GM18909 (cell line): Measurements from ENCODE around the gene LURAP1L.

Source experiments
- ATAC-seq: cut with Tn5 transposase; IDR thresholded peaks from one replicate; pipeline ENCODE4 v1.9.1; 2021; ENCODE audit warnings: mild to moderate bottlenecking; ENCODE audit not compliant: unreplicated experiment, poor library complexity

The LURAP1L gene

DNA sequence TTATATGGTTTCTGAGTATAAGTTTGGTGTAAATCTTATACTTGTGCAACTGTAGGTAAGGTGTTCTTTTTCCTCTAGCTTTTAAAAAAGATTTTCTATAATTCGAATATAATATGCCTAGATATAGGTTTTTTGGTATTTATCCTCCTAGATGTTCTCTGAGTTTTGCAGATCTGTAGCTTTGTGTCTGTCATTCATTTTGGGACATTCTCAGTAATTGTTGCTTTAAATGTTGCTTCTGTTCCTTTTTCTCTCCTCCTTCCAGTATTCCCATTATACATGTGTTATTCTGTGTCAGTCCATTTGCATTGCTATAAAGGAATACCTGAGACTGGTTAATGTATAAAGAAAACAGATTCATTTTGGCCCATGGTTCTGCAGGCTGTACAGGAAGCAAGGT, 33.7 kb downstream of the LURAP1L start:
- no peak for ATAC-seq

DNA sequence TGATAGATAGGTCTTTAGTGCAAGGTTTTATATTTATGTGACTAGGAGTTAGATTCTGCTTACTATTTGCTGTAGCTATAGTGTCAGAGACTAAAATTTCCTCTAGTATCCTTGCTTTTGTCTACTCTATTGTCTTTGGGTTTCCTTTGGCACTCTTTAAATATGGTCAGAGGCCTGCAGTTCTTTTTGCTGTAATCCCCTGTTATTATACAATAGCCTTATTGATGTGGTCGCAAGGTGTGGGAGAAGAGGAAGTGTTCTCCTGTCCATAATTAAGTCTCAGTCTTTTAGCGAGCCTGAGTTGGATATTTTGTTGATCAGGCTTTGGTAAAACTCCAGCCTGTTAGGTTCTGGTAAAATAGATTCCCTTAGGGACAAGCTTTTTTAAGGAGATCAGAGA, 34.9 kb downstream of the LURAP1L start:
- ATAC-seq, result no peak

DNA sequence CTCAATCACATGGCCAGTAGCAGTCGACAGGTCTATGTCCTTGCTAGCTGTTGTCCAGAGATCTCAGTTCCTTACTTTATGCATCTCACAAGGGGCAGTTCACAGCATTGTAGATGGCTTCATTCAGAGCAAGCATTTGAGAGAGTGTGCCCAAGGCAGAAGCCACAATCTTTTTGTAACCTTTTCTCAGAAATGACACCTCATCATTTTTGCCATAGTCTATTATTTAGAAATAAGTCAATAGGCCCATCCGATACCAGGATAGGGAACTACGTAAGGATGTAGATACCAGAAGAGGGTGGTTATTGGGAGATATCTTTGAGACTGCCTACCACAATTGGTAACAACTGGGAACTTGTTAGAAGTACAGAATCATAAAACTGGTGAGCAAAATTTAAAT, 37.1 kb downstream of the LURAP1L start:
- ATAC-seq, result no peak

DNA sequence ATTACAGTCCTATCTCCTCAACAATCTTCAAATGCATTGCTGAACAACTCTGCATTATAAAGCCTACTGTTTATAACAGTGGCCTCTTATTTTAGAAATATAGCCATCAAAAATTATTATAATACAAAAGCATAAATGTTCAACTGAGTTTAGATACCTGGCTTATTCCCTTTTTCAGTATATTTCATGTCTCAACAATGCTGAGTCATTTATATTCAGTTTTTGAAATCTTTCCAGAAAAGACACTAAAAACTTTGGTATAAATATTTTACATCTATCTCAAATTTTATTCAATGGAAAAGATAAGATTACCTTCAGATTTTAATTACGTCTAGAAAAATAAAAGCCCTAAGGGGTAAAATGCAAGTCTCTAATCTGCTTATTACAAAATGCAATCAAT, 37.9 kb downstream of the LURAP1L start:
- ATAC-seq, result no peak

DNA sequence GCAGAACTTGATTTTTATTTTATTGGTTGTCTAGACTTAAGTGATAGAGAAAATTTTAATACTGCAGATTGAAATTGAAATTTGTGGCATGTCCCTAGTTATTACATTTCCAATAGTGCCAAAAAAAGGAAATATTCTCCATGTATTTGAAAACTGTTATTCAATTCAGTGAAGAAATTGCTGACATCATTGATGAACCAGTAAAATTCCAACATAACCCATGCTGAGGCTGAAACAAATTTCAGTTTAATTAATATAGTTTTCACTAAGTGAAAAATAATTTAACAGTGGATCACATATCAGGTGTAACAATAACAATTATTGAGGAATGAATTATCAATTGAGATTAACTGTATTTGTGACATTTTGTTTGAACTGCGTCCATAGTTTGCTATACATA, 38.7 kb downstream of the LURAP1L start:
- ATAC-seq, result no peak

DNA sequence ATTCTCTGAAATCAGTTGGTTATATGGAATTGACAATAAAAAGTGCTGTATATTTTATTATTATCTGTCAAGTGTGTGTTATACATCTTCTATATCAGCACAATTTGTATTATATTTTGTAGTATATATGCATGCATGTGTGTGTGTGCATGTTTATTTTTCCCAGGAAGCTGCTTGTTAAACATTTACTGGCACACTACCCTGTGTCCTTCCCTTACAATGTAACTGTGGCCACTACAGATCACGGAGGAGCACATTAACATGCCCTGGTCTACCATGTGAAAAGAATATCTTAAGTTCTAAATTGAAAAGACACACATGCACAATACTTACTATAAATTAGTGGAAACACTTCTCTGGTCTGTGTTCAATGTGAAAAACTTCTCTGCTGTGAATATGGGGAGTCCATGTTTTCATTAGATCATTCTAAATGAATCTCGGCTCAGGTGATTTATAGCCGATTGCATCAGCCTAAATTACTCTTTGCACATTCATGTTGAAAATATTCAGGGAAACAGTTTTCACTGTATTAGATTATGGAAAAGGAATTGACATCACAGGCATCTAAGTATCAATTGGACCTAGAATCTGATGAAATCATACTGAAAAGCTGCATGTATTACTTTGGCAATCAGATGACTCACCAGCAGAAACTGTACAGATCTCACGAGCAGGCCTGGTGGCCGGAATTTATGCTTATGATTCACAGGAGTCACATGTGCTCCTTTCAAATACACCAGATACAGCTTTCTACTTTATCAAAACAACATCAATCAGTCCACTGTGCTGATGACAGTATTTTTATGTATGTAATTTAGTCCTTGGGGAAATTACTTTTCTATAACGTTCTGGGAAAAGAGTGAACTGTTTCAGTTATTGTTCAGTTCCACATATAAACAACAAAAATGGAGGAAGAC, 39.4 kb downstream of the LURAP1L start:
- peak; percentile 62 for ATAC-seq

DNA sequence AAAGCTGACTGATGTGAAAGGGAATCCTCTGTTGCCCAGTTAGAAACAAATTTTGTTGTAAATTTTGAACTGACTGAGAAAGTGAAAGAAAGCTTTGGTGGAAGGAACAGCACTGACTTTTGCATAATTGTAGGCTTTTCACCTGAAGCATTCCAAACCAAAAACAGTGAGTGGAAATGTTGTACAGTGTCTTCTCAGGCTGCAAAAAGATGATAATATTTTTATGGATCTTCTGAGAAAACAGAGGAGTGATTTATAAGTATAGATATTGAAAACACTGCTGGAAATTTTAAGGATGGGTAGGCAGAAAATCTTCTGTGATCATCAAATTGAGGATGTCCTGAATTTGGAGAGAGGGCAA, 40.0 kb downstream of the LURAP1L start:
- ATAC-seq, result peak; percentile 18

DNA sequence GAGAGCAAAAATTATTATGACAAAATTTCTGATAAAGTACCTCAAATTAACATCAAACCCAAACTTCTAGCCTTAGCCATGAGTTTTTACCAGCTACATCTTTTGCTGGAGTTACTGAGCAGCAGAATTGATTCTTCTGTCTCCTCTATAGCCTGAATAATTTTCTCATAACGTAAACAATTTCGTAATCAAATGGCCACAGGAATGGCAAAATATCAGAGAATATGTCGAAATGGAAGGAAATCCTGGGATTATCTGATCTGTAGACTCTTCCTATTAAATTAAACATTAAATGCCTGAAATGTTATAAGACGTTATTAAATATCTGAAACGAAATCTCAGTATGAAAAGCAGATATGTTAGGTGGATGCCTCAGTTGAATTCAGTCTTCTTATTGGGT, 41.1 kb downstream of the LURAP1L start:
- no peak for ATAC-seq

DNA sequence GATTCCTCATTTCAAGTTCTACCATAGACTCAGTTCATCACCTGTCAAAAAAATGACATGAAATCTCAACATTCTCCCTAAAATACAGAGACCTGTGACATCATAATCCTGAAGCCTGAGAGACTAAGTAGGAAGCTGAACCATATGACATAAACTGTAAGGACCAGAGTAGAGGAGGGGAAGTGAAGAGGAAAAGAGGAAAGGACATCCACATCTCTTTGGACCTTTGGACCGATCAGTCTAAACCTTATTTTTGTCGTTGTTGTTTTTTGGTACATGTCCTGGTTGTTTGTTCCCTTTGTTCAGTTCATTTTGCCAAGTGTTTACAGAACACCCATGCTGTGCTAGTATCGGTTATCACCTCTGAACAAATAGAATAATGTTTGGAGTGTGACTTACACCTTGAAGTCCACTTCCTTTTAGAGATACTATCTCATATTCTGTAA, 41.9 kb downstream of the LURAP1L start:
- ATAC-seq, result no peak

DNA sequence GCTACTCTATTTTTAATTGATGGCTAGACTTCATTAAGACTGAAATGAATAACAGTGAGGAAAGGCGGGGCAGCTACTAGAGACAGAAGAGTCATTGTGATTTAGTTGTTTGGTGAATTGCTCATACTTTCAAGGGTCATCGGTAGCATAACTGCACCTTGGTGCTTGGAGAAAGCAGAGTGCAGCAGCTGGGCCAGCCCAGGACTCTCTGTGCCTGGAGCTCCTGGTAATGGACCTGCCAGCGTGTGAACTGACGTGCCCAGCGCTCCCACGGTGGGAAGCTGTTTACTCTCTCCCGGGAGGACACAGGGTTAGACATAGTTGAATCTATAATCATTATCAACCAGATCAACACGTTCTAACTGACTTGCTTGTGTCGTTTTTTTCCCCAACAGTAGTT, 42.9 kb downstream of the LURAP1L start:
- no peak for ATAC-seq

DNA sequence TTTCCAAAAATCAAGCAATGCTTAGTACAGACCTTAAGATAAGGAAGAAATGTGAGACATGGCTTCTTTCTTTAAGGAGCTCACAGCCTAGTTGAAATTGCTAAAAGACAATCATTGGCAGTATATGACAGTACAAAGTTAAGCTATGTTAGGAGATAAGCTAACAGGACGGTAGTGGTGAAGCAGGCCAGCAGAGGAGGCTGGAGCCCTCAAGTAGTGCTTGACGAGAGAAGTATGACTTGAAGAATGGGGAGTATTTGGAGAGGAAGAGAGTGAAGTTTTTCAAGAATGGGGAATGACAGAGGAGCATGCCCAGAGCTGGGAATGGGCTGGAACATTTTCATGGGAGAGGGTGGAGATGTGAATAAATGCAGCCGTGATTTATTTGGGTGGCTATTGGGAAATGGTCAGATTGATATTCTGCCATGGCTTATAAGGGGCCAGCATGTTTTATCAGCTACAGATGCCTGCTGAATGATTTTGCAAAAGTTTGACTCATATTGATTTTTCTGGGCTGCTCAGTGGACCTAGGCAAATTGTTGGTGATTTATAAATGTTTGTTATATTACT, 43.7 kb downstream of the LURAP1L start:
- no peak for ATAC-seq

DNA sequence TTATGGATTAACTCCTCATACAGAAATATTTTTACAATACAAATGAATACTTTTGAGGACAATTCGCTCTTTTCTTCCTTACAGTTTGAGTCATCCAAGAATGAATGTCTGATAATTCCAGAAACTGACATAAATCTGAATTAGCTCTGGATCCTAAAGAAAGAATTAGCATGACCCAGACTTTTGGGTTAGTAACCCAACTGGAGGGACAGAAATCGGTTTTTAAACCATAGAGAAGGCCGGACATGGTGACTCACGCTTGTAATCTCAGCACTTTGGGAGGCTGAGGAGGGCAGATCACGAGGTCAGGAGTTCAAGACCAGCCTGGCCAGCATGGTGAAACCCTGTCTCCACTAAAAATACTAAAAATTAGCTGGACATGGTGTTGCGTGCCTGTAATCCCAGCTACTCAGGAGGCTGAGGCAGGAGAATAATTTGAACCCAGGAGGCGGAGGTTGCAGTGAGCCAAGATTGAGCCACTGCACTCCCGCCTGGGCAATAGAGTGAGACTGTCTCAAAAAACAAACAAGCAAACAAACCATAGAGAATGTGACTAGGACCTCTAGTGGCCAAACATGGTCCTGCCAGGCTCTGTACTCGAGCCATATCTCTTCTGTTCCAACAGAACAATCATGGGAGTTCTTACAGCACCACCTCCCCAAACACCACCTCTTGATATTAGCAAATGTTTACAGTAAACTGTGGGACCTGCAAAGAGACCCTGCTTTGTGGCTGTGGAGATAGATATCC, 44.8 kb downstream of the LURAP1L start:
- peak; percentile 84 for ATAC-seq

DNA sequence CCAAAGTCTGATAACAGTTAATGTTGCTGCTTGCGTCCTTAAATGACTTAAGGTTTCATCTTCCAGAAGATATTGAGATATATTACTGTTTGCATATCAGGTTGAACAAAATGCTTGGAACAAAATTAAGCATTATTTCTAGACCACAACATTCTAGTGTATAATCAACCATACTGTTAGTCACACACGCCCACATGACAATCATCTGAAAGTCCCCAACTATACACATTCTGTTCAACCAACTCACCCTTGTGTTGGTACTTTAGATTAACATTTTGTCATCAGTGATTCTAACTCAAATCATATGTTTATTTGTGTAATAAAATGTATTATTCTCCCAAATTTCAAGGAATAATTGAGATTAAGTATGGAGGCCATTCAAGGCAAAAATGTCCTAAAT, 47.3 kb downstream of the LURAP1L start:
- no peak for ATAC-seq

DNA sequence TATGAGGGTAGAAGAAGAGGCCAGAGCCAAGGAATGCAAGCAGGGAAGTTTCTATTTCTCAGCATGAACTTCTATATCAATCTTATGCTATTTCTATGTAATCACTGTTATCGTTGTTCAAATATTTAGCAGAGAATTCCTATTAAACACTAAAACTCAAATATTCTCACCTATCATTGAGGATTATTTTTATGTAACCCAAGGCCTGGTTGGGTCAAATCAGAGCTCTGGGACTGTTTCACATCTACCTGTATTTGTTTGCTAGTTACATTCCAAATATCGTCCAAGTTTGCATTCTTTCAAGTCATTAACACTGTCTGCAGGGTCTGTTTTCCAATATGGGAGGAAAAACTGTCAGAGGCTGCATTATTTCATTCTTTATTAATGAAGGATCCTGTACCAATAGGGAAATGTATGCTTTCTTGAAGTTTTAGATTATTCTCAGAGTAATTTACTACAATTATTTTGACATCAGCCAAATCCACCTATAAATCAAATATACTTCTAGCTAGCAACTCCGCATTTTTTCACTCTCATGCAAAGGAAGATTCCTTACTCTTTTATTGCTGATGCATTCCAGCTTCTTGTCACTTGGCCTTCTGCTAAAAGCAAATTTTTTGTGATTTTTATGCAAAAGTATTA, 52.2 kb downstream of the LURAP1L start:
- ATAC-seq, result no peak

DNA sequence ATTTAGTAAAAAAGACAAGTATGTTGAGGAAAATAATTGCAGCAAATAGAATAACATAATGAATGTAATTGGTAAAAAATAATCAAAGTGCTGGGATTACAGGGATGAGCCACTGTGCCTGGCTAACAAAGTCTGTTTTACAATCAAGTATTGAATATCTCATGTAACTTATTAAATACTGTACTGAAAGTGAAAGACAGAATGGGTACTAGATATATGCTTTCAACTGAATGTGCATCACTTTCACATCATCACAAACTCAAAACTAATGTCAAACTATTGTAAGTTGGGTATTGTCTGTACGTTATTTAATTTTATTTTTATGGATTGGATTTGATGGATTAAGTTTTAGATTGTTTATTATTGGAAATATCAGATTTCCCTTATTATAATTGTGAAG, 58.9 kb downstream of the LURAP1L start:
- ATAC-seq, result no peak

DNA sequence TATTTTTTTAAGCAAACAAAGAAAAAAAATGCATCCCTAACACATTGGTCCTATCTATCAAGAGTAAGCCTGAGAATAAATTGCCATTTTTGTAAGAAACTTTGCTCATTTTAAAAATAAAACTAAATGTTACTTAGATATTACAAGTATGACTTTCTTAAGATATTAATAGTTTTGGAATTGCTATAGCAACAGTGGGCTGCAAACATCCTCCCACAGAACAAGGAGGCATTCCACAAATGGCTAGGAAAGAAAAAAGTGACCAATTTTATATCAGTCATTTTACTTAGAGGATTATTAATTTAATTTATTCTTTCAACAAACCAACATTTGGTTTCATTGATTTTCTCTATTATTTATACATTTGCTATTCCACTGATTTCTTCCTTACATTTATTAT, 63.7 kb downstream of the LURAP1L start:
- no peak for ATAC-seq

DNA sequence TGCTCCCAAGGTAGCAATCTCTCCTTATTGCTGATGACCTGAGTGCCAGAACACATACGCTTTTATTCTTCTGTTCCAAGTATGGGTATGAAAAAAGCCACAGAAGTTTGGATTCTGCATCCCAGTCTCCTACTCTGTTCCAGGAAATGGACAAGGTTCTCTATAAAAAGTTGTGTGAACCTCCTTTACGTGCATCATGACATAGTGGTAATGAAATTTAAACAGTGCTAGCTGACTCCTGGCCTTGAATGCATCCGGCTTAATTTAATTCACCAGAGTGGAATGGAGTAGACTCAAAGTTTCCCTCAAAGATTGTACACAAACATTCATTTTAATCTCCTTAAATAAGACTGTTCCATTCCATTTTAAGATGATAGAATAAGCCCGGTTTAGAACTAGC, 68.9 kb downstream of the LURAP1L start:
- ATAC-seq, result no peak

DNA sequence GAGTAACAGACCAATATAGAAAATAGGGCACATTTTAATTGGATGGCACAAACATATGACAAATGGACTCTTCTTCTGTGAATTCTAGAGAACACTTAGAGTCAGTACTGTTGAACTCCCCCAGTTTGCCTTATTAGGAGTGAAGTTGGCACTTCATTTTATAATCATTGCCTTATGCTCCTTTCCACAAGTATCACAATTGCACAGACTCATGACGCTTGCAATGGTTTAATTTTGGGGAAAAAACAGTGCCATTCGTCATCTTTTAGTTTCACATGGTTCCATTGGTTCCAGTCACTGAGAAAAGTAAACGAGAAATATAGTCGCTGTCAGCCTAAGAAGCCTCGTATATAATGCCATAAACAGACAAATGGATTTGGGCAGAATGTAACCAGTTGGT, 71.2 kb downstream of the LURAP1L start:
- no peak for ATAC-seq

DNA sequence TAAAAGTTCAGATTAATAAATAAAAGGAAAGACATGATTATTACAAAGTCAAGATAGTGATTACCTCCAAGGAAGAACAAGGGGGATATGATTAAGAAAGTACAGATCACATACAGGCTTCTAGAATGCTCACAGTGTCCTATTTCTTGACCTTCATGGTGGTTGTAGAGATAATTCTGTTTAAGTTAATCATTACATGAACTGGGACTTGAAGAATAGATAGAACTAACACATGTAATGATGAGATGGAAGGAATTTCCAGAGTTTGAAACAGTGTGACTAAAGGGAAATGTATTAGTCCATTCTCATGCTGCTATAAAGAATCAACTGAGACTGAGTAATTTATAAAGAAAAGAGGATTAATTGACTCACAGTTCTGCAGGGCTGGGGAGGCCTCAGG, 72.7 kb downstream of the LURAP1L start:
- no peak for ATAC-seq

DNA sequence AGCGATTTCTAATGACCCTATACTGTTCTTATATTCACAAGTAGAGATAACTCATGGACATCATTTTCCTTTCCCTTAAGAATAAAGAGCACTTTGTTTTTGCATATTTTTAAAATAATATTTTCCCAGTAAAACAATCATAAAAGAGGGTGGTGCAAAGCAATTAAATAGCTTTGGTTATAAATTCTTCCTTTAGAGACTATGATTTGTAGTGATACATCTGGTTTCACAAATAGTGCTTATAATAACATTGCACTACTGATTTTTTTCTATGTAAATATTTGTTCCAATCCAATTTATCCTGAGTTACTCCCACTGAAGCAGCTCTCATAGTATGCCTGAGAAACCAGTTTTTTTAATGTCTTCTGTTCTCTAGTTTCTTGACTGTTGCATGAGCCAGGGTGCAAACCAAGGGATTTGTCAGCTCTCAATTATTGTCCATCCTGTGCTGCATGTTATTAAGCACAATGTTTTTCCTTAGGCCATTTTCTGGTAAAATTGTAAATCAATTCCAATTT, 74.7 kb downstream of the LURAP1L start:
- ATAC-seq, result no peak
